ENCODE measurements around the gene OLFML1.

DNA sequence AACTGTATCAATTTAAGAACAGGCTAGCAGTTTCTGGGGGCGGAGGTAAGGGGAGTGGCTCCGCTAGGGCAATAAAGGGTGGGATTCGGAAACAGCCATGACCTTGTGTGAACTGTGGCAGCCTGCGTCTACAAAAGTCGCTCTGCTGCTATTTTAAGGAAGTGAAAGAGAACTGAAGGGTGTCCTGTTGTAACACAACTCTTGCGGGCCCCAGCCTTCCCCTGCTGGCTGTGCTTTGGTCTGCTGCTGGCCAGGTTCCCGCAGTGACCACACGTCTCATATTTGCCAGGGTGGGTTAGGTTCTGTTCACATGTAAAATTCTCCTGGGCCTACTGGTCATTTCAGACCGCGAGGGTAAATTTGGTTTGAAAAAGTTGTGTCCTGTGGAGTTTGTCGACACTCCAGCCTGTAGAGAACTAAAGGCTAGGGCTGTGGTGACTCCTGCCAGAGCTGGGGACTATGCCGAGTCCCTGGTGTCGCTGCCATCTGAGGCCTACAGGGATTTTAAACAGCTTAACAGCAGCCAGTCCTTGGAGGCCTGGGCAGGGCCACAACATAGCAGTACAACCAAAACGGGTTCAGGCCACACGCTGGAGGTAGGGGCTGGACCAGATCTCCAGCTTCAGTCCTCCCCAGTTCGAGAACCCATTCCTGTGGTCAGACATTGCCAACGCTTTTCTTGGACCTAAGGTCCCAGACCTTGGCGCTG lies 27.4 kb downstream of the OLFML1 start:
- TF ChIP-seq, protein P1, sequence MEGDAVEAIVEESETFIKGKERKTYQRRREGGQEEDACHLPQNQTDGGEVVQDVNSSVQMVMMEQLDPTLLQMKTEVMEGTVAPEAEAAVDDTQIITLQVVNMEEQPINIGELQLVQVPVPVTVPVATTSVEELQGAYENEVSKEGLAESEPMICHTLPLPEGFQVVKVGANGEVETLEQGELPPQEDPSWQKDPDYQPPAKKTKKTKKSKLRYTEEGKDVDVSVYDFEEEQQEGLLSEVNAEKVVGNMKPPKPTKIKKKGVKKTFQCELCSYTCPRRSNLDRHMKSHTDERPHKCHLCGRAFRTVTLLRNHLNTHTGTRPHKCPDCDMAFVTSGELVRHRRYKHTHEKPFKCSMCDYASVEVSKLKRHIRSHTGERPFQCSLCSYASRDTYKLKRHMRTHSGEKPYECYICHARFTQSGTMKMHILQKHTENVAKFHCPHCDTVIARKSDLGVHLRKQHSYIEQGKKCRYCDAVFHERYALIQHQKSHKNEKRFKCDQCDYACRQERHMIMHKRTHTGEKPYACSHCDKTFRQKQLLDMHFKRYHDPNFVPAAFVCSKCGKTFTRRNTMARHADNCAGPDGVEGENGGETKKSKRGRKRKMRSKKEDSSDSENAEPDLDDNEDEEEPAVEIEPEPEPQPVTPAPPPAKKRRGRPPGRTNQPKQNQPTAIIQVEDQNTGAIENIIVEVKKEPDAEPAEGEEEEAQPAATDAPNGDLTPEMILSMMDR (IDR thresholded peaks at IDR 0.05): no peak
- TF ChIP-seq POLR2AphosphoS5 (IDR thresholded peaks at IDR 0.05): no peak

Measured in suprapubic skin (tissue), 3 donors.